ENCODE data around the gene RASSF7. TPM values are rescaled to one million over a fixed set of nuclear protein-coding genes. Genes with fewer than 3 reads are reported as not detected.

The RASSF7 gene
- total RNA-seq, 4 donors from 2014 or later: 0.49 to 7.6 (median 4.5) TPM

GRCh38 chr11:581342-581741 is 20.6 kb downstream of the RASSF7 start:
- no peak for TF ChIP-seq CTCF (IDR thresholded peaks at IDR 0.05; ENCODE audit: low read depth)

GRCh38 chr11:581752-582151 is 21.0 kb downstream of the RASSF7 start:
- no peak for TF ChIP-seq CTCF (IDR thresholded peaks at IDR 0.05; ENCODE audit: low read depth)

- TF ChIP-seq CTCF (IDR thresholded peaks at IDR 0.05; ENCODE audit: low read depth): no peak
Measured at GRCh38 chr11:584287-584686, 23.5 kb downstream of the RASSF7 start.

- no peak for TF ChIP-seq CTCF (IDR thresholded peaks at IDR 0.05; ENCODE audit: low read depth)
Measured at GRCh38 chr11:586376-587316, 25.9 kb downstream of the RASSF7 start.

- TF ChIP-seq CTCF (IDR thresholded peaks at IDR 0.05; ENCODE audit: low read depth): no peak
Measured at GRCh38 chr11:587546-587945, 26.8 kb downstream of the RASSF7 start.

GRCh38 chr11:587978-588380 is 27.2 kb downstream of the RASSF7 start:
- no peak for TF ChIP-seq CTCF (IDR thresholded peaks at IDR 0.05; ENCODE audit: low read depth)

GRCh38 chr11:589798-590197 is 29.0 kb downstream of the RASSF7 start:
- TF ChIP-seq CTCF (IDR thresholded peaks at IDR 0.05; ENCODE audit: low read depth): no peak
